Activated CD4-positive, alpha-beta memory T cell treated with anti-CD3 and anti-CD28 coated beads for 36 hours (primary cell): ENCODE results near the gene FAM83F. TPM values are rescaled to one million over a fixed set of nuclear protein-coding genes. Genes with fewer than 3 reads are reported as not detected.
"Not testable (repeated sequence)": the region's sequence is repeated elsewhere in the genome, so short reads cannot be mapped to it uniquely, and the experiment has no call there.

Source experiments
- CTCF ChIA-PET: fragments of 350-600 bp; sonication (Branson Sonifier 250); formaldehyde crosslinking; loops from one replicate; lab custom pipeline; 2021; ENCODE audit warnings: antibody characterized with exemption, inconsistent platforms; lab: Charles Lee
- POLR2A ChIA-PET: fragments of 350-600 bp; sonication (Branson Sonifier 250); formaldehyde crosslinking; loops from one replicate; lab custom pipeline; 2021; ENCODE audit warnings: antibody characterized with exemption; lab: Charles Lee
- DNase-seq: peaks from one replicate; pipeline ENCODE4 v3.0.0-alpha.2; 2020
- H3K27ac Mint-ChIP-seq: one replicate; pipeline ENCODE4 v1.8.0; 2021; ENCODE audit warnings: mixed read lengths
- H3K27me3 Mint-ChIP-seq: one replicate; pipeline ENCODE4 v1.8.0; 2021; ENCODE audit warnings: mixed read lengths
- H3K36me3 Mint-ChIP-seq: one replicate; pipeline ENCODE4 v1.8.0; 2021; ENCODE audit warnings: mixed read lengths
- H3K4me1 Mint-ChIP-seq: one replicate; pipeline ENCODE4 v1.8.0; 2021; ENCODE audit warnings: low read depth, mixed read lengths
- H3K4me3 Mint-ChIP-seq: one replicate; pipeline ENCODE4 v1.8.0; 2021; ENCODE audit warnings: mild to moderate bottlenecking, mixed read lengths
- H3K9me3 Mint-ChIP-seq: one replicate; pipeline ENCODE4 v1.8.0; 2021; ENCODE audit warnings: mixed read lengths
- intact Hi-C: fragments of 100-400 bp; cut with micrococcal nuclease; formaldehyde crosslinking; loops from one replicate; pipeline ENCODE4 v1.15.1; 2023
- total RNA-seq, 2 experiments: library from RNA; stranded (reverse); gene quantifications; one replicate each; pipeline ENCODE4 v1.2.3, GENCODE V29; 2021

Gene FAM83F
- under 1 TPM; 0.26 to 0.41 TPM for total RNA-seq

GRCh38 chr22:39994566-39995392 lies at the start of gene FAM83F:
Gene FAM83F, plus strand, starts transcription at chr22:39994954. Its CDS starts 89 bp downstream, at chr22:39995043.
- peak; percentile 32 for DNase-seq
- ChIA-PET POLR2A (interaction anchor here (0.8 to 1.6 kb wide), 4 partner anchors 49 to 155 kb away, joined by 3 to 5 read pairs (median 3); no protein-coding TSS in a partner anchor), CTCF (interaction anchor here (0.7 to 1.9 kb wide), 4 partner anchors 30 to 393 kb away, joined by 3 to 12 read pairs (median 8); no protein-coding TSS in a partner anchor)
- Mint-ChIP-seq H3K4me1 (peaks cover 7% of the 10 kb centered on the region), H3K36me3 (no peaks in the 10 kb centered on the region), H3K27me3 (peaks cover 15% of the 10 kb centered on the region), H3K4me3 (peak within 1 kb of the TSS; percentile 50), H3K27ac (no peak within 1 kb of the TSS), H3K9me3 (no peaks in the 10 kb centered on the region)
- intact Hi-C loops, result no loop called here

- H3K27me3 Mint-ChIP-seq, result no peaks in the 10 kb centered on the region
- no peak for DNase-seq
- intact Hi-C loops, result loop anchor here (10.0 kb wide), 1 partner anchor 379 kb away; no protein-coding TSS in a partner anchor
- CTCF ChIA-PET, result interaction anchor here (0.7 to 3.7 kb wide), 6 partner anchors 9 to 412 kb away, joined by 3 to 22 read pairs (median 3); no protein-coding TSS in a partner anchor
- no peak overlapping the region for H3K4me3 Mint-ChIP-seq
- no peak overlapping the region for H3K27ac Mint-ChIP-seq
- POLR2A ChIA-PET, result interaction anchor here (1.5 kb wide), 1 partner anchor 40 kb away, joined by 3 read pairs; no protein-coding TSS in a partner anchor
- peaks cover 91% of the 10 kb centered on the region for H3K4me1 Mint-ChIP-seq
- peaks cover 13% of the 10 kb centered on the region for H3K36me3 Mint-ChIP-seq
- H3K9me3 Mint-ChIP-seq, result no peaks in the 10 kb centered on the region
Observed at GRCh38 chr22:39946126-39946502, 48.6 kb upstream of the FAM83F start.

GRCh38 chr22:39946503-39947219 lies 48.1 kb upstream of the FAM83F start:
- Mint-ChIP-seq H3K4me1 (peaks cover 93% of the 10 kb centered on the region), H3K36me3 (peaks cover 17% of the 10 kb centered on the region), H3K27ac (peak overlapping the region; percentile 86), H3K27me3 (no peaks in the 10 kb centered on the region), H3K4me3 (peak overlapping the region; percentile 51), H3K9me3 (no peaks in the 10 kb centered on the region)
- no peak for DNase-seq
- ChIA-PET CTCF (interaction anchor here (0.7 to 3.7 kb wide), 7 partner anchors 10 to 401 kb away, joined by 3 to 22 read pairs (median 3); no protein-coding TSS in a partner anchor), POLR2A (interaction anchor here (0.7 to 1.5 kb wide), 2 partner anchors 26 to 40 kb away, joined by 3 read pairs; no protein-coding TSS in a partner anchor)
- intact Hi-C loops, result loop anchor here (10.0 kb wide), 1 partner anchor 378 kb away; no protein-coding TSS in a partner anchor

GRCh38 chr22:39947220-39948216 lies 47.2 kb upstream of the FAM83F start:
- Mint-ChIP-seq H3K9me3 (no peaks in the 10 kb centered on the region), H3K4me1 (peaks cover 95% of the 10 kb centered on the region), H3K4me3 (peak overlapping the region; percentile 51), H3K27ac (peak overlapping the region; percentile 86), H3K27me3 (no peaks in the 10 kb centered on the region), H3K36me3 (peaks cover 18% of the 10 kb centered on the region)
- POLR2A ChIA-PET, result interaction anchor here (0.7 to 1.5 kb wide), 2 partner anchors 27 to 41 kb away, joined by 3 read pairs; no protein-coding TSS in a partner anchor
- CTCF ChIA-PET, result interaction anchor here (0.8 to 3.7 kb wide), 5 partner anchors 11 to 400 kb away, joined by 3 to 22 read pairs (median 3); no protein-coding TSS in a partner anchor
- intact Hi-C loops, result loop anchor here (10.0 kb wide), 1 partner anchor 377 kb away; no protein-coding TSS in a partner anchor
- DNase-seq, result no peak

GRCh38 chr22:39949964-39950737 lies 44.6 kb upstream of the FAM83F start:
- CTCF ChIA-PET, result interaction anchor here (0.7 to 5.8 kb wide), 9 partner anchors 8 to 416 kb away, joined by 3 to 37 read pairs (median 4); no protein-coding TSS in a partner anchor
- H3K27ac Mint-ChIP-seq, result peak overlapping the region; percentile 6
- H3K4me3 Mint-ChIP-seq, result no peak overlapping the region
- H3K27me3 Mint-ChIP-seq, result no peaks in the 10 kb centered on the region
- peaks cover 93% of the 10 kb centered on the region for H3K4me1 Mint-ChIP-seq
- no peak for DNase-seq
- peaks cover 23% of the 10 kb centered on the region for H3K36me3 Mint-ChIP-seq
- no peaks in the 10 kb centered on the region for H3K9me3 Mint-ChIP-seq
- intact Hi-C loops, result loop anchor here (10.0 kb wide), 1 partner anchor 375 kb away; no protein-coding TSS in a partner anchor
- POLR2A ChIA-PET, result interaction anchor here (0.6 kb wide), 1 partner anchor 15 kb away, joined by 3 read pairs; no protein-coding TSS in a partner anchor

GRCh38 chr22:39951603-39952293 lies 43.0 kb upstream of the FAM83F start:
- intact Hi-C loops, result loop anchor here (1.0 kb wide), 1 partner anchor 10 kb away; no protein-coding TSS in a partner anchor
- peaks cover 26% of the 10 kb centered on the region for H3K36me3 Mint-ChIP-seq
- H3K9me3 Mint-ChIP-seq, H3K27me3 Mint-ChIP-seq: not testable (repeated sequence)
- CTCF ChIA-PET, result interaction anchor here (1.2 to 5.8 kb wide), 6 partner anchors 9 to 417 kb away, joined by 4 to 37 read pairs (median 8); no protein-coding TSS in a partner anchor
- POLR2A ChIA-PET, result interaction anchor here (0.8 to 1.6 kb wide), 4 partner anchors 19 to 92 kb away, joined by 3 to 5 read pairs (median 3); no protein-coding TSS in a partner anchor
- peak; percentile 61 for DNase-seq
- peak overlapping the region; percentile 30 for H3K4me3 Mint-ChIP-seq
- H3K27ac Mint-ChIP-seq, result peak overlapping the region; percentile 74
- peaks cover 87% of the 10 kb centered on the region for H3K4me1 Mint-ChIP-seq

GRCh38 chr22:39952347-39952746 lies 42.4 kb upstream of the FAM83F start:
- H3K27me3 Mint-ChIP-seq, result no peaks in the 10 kb centered on the region

GRCh38 chr22:39953101-39953500 lies 41.7 kb upstream of the FAM83F start:
- Mint-ChIP-seq H3K4me3 (no peak overlapping the region), H3K36me3 (peaks cover 33% of the 10 kb centered on the region), H3K27me3 (no peaks in the 10 kb centered on the region), H3K27ac (peak overlapping the region; percentile 65), H3K4me1 (peaks cover 86% of the 10 kb centered on the region), H3K9me3 (no peaks in the 10 kb centered on the region)
- intact Hi-C loops, result no loop called here
- no peak for DNase-seq
- ChIA-PET POLR2A (interaction anchor here (0.9 to 1.5 kb wide), 3 partner anchors 10 to 47 kb away, joined by 3 to 5 read pairs (median 3); no protein-coding TSS in a partner anchor), CTCF (interaction anchor here (0.9 to 5.8 kb wide), 5 partner anchors 11 to 419 kb away, joined by 3 to 37 read pairs (median 8); no protein-coding TSS in a partner anchor)

More at GRCh38 chr22:39952347-39952746, 42.4 kb upstream of the FAM83F start:
- intact Hi-C loops, result no loop called here
- Mint-ChIP-seq H3K9me3 (no peaks in the 10 kb centered on the region), H3K36me3 (peaks cover 29% of the 10 kb centered on the region), H3K27ac (peak overlapping the region; percentile 65), H3K4me3 (no peak overlapping the region), H3K4me1 (peaks cover 87% of the 10 kb centered on the region)
- no peak for DNase-seq
- CTCF ChIA-PET, result interaction anchor here (1.8 to 5.8 kb wide), 5 partner anchors 10 to 418 kb away, joined by 5 to 37 read pairs (median 11); no protein-coding TSS in a partner anchor
- POLR2A ChIA-PET, result interaction anchor here (0.8 to 1.6 kb wide), 6 partner anchors 9 to 92 kb away, joined by 3 to 5 read pairs (median 3); no protein-coding TSS in a partner anchor

- ChIA-PET POLR2A (no interaction called here), CTCF (interaction anchor here (1.7 to 5.8 kb wide), 2 partner anchors 21 to 70 kb away, joined by 4 to 37 read pairs; no protein-coding TSS in a partner anchor)
- DNase-seq, result peak; percentile 57
- Mint-ChIP-seq H3K4me1 (peaks cover 86% of the 10 kb centered on the region), H3K27me3 (no peaks in the 10 kb centered on the region), H3K4me3 (no peak overlapping the region), H3K36me3 (peaks cover 47% of the 10 kb centered on the region), H3K27ac (peak overlapping the region; percentile 15), H3K9me3 (no peaks in the 10 kb centered on the region)
- intact Hi-C loops, result loop anchor here (1.0 kb wide), 1 partner anchor 11 kb away; no protein-coding TSS in a partner anchor
Observed at GRCh38 chr22:39954584-39955055, 40.1 kb upstream of the FAM83F start.
